Osteocyte (in vitro differentiated cells): ENCODE data around the gene SIM2. TPM values are rescaled to one million over a fixed set of nuclear protein-coding genes. Genes with fewer than 3 reads are reported as not detected.

Experiments
- DNase-seq: peaks from one replicate; pipeline ENCODE4 v3.0.0; 2021; ENCODE audit warnings: mixed read lengths; ENCODE audit not compliant: unreplicated experiment; ENCODE audit errors: extremely low spot score
- H3K27ac Mint-ChIP-seq: one replicate; pipeline ENCODE4 v1.8.0; 2021; ENCODE audit warnings: mild to moderate bottlenecking, mixed read lengths; ENCODE audit not compliant: unreplicated experiment
- H3K27me3 Mint-ChIP-seq: one replicate; pipeline ENCODE4 v1.8.0; 2021; ENCODE audit warnings: mixed read lengths; ENCODE audit not compliant: unreplicated experiment
- H3K36me3 Mint-ChIP-seq: one replicate; pipeline ENCODE4 v1.8.0; 2021; ENCODE audit warnings: mixed read lengths; ENCODE audit not compliant: unreplicated experiment
- H3K4me1 Mint-ChIP-seq: one replicate; pipeline ENCODE4 v1.8.0; 2021; ENCODE audit warnings: mixed read lengths; ENCODE audit not compliant: unreplicated experiment
- H3K4me3 Mint-ChIP-seq: one replicate; pipeline ENCODE4 v1.8.0; 2021; ENCODE audit warnings: mild to moderate bottlenecking, moderate library complexity, mixed read lengths; ENCODE audit not compliant: unreplicated experiment
- H3K9me3 Mint-ChIP-seq: one replicate; pipeline ENCODE4 v1.8.0; 2021; ENCODE audit warnings: mixed read lengths; ENCODE audit not compliant: unreplicated experiment
- total RNA-seq: library from RNA; stranded (reverse); gene quantifications from 2 replicates; pipeline ENCODE4 v1.2.1, GENCODE V29; 2021
- TF ChIP-seq, protein P1 (sequence below): fragments of 200-600 bp; sonication (generic); IDR thresholded peaks from 2 replicates; pipeline ENCODE4 v1.5.0; 2021; ENCODE audit warnings: antibody characterized with exemption, mild to moderate bottlenecking, moderate library complexity

SIM2 gene
- total RNA-seq, 1 donor from 2014 or later = 1.5 TPM

DNA sequence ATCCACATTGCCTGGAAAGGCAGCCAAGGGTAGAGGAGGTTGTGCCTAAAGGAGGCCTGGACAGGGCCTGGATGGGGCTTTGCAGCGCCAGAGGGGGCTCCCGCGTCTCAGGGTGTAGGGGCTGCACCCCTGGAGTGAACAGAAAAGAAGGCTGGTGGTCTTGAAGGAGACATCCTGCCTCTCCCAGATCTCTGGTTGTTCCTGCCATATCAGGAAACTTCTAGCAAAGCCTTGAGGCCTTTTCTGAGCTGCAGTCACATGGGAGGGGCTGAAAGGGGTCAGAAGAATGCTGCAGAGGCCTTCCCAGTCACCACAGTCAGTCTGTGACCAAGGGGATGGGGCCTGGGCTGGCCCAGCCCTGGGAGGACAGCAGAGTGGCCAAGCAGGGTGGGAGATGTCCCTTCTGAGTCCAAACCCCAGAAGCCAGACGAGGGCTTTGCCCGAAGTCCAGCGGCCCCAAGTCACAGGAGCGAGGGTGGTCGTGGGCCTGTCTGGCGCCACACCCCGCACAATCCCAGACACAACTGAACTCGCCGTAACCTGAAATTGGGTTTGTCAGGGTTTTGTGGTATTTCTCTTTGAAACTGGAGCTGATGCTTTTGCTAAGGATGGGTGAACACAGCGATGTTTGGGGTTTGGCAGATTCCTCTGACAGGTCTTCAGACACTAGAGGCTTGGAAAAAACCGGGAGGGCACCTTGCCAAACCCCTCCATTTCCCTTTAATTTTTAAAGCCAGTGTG lies 29.6 kb downstream of the SIM2 start:
- Mint-ChIP-seq H3K27ac (no peak overlapping the region), H3K4me3 (no peak overlapping the region), H3K27me3 (peaks cover 16% of the 10 kb centered on the region), H3K9me3 (no peaks in the 10 kb centered on the region), H3K36me3 (no peaks in the 10 kb centered on the region), H3K4me1 (no peaks in the 10 kb centered on the region)
- TF ChIP-seq, protein P1, sequence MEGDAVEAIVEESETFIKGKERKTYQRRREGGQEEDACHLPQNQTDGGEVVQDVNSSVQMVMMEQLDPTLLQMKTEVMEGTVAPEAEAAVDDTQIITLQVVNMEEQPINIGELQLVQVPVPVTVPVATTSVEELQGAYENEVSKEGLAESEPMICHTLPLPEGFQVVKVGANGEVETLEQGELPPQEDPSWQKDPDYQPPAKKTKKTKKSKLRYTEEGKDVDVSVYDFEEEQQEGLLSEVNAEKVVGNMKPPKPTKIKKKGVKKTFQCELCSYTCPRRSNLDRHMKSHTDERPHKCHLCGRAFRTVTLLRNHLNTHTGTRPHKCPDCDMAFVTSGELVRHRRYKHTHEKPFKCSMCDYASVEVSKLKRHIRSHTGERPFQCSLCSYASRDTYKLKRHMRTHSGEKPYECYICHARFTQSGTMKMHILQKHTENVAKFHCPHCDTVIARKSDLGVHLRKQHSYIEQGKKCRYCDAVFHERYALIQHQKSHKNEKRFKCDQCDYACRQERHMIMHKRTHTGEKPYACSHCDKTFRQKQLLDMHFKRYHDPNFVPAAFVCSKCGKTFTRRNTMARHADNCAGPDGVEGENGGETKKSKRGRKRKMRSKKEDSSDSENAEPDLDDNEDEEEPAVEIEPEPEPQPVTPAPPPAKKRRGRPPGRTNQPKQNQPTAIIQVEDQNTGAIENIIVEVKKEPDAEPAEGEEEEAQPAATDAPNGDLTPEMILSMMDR = no peak
- DNase-seq = peak; percentile 73

DNA sequence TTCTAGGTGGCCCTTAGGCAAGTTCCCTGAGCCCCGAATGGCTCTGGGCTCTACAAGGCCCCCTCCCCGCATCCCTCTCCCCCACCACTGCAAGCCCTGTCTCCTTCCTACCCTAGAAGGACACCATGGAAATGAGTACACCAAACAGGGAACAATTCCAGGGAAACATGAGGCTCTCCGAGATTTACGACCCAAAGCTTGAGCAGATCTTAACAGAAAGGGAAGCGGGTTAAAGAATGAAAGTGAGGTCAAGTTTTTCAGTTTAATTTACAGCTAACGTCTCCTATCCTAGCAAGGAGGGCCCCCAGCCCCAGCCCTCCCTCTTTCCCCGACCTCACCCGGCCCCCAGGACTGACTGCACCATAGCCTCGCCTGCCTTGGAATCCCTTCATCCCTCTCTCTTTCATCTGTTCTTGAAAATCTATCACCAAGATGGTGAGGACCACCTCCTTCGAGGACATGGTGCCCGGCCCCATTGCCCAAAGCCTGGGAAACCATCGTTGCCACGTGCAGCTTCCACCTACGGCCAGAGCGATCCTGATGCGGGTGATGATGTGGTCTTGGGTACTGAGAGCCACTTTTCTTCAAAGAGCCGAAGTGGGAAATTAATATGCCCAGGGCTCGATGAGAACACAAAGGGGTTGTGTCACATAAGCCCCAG lies 30.5 kb downstream of the SIM2 start:
- Mint-ChIP-seq H3K9me3 (no peaks in the 10 kb centered on the region), H3K36me3 (no peaks in the 10 kb centered on the region), H3K4me1 (no peaks in the 10 kb centered on the region), H3K4me3 (no peak overlapping the region), H3K27me3 (peaks cover 16% of the 10 kb centered on the region), H3K27ac (no peak overlapping the region)
- TF ChIP-seq, protein P1 = no peak
- peak; percentile 81 for DNase-seq

DNA sequence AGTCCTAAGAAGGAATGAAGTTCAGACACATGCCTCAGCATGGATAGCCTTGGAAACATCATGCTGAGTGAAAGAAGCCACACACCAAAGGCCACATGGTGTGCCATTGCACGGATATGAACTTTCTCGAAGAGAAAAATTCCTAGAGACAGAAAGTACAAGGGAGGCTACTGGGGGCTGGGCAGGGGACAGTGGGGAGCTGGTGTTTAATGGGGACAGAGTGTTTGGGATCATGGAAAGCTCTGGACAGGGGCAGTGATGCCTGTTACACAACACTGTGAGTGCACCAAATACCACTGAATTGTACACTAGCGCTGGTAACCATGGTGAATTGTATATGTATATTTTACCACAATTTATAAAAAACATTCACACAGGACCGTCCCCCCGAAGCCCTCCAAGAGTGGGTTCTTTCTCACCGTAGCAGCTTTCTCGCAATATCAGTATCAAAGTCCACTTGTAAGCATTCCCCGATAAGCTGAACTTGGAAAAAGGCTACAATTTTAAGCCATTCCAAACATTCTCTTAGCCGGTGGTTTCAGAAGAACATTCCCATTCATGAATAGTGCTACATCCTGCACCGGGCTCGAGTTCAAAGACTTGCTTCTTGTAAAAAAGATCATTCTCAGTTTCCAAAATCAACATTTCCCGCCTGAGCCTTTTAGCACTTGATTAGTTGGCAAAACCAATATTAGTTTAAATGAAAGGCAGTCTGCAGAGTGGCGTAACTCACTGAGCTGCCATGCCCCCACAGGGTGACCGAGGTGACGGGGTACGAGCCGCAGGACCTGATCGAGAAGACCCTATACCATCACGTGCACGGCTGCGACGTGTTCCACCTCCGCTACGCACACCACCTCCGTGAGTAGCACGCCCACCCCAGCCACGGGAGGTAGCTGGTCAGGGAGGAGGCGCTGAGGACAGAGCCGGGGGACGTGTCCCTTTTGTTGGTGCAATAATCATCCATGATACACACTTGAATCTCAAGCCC lies 31.7 kb downstream of the SIM2 start:
- no peaks in the 10 kb centered on the region for H3K4me1 Mint-ChIP-seq
- H3K27me3 Mint-ChIP-seq = peaks cover 16% of the 10 kb centered on the region
- H3K27ac Mint-ChIP-seq = no peak overlapping the region
- TF ChIP-seq, protein P1 = no peak
- H3K36me3 Mint-ChIP-seq = no peaks in the 10 kb centered on the region
- no peaks in the 10 kb centered on the region for H3K9me3 Mint-ChIP-seq
- peak; percentile 78 for DNase-seq
- no peak overlapping the region for H3K4me3 Mint-ChIP-seq

DNA sequence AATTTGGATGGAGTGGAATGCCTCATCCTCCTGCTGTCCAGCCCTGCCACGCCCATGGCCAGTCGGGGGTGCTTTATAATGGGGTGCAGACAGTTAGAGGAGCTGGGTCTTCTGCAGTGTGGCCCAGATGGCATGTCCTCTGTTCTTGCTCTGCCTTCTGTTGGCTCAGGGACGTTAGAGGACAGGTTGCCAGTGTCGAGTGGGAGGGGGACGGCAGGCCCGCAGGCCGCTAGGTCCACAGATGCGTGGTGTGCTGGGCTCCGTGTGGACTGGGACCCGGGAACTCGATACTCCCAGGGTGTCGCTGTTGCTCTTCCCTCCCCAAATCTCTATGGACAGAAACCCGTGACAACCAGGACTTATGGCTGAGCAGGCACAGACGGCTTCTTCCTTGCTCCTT lies 33.3 kb downstream of the SIM2 start:
- H3K27ac Mint-ChIP-seq = no peak overlapping the region
- H3K27me3 Mint-ChIP-seq = peaks cover 16% of the 10 kb centered on the region
- H3K4me3 Mint-ChIP-seq = no peak overlapping the region
- DNase-seq = peak; percentile 64
- H3K36me3 Mint-ChIP-seq = no peaks in the 10 kb centered on the region
- no peaks in the 10 kb centered on the region for H3K9me3 Mint-ChIP-seq
- TF ChIP-seq, protein P1 = no peak
- H3K4me1 Mint-ChIP-seq = no peaks in the 10 kb centered on the region
